NCI-H774 (cell line): ENCODE results near the gene RFTN1.

Source experiments
- DNase-seq: peaks from one replicate; lab custom pipeline; 2025; lab: John Stamatoyannopoulos, UW

Gene RFTN1

DNA sequence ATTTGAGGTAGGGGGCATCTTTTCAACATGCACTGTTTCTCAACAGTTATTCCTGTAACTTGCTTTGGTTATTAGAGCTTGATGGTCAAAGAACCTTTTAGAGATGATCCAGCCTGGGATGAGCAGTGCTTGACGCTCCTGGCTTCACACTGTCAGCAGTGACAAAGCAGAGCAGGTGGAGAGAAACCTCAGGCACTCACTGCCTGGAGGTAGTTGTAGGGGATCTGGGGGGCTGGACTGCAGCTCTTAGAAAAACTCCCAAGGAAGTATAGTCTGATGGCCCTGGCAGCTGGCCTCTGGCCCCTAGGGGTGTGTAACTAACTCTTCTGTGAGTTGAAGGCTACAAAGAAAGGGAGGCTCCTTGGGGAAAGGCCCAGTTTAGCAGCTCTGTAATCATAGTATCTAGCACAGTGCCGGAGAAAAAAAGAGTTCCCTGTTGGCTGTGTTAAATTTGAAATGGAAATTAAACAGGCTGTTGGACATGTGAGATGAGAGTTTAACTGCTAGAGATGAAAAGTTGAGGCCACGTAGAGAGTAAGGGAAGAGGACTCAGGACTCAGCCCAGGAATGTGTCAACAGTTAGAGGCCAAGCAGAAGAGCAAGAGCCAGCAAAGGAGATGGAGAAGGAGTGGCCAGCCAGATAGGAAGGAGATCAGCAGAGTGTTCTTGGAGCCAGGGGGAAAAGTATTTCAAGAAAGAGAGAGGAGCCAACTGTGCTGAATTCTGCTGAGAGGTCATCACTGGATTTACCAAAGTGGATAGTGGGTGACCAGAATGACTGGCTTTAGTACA, 234.3 kb downstream of the RFTN1 start:
- no peak for DNase-seq

GRCh38 chr3:16277471-16277870, 236.0 kb downstream of the RFTN1 start:
- no peak for DNase-seq

- no peak for DNase-seq
Observed at GRCh38 chr3:16273867-16274266, 239.6 kb downstream of the RFTN1 start.

- no peak for DNase-seq
Observed at GRCh38 chr3:16272588-16272987, 240.9 kb downstream of the RFTN1 start.

- no peak for DNase-seq
Observed at GRCh38 chr3:16270855-16271254, 242.6 kb downstream of the RFTN1 start.

DNA sequence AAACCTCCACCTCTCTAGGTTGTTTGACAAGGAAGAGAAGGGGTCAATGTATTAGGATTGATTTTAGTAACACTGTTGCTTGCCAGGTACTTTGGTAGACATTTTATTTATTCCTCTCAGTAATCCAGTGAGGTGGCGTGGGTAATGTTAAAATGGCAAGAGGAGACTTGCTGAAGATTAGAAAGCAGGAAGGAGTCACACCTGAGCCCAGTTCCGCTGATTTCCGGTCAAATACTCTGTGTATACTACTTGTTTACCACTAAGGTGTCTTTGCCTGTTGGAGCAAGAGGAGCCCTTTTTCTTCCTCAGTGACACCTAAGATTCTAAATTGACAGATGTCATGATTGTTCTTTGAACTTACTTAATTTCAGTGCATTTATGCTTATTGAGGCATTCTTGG, 246.8 kb downstream of the RFTN1 start:
- no peak for DNase-seq
